Prostate gland (tissue), 2 donors: ENCODE data around the gene EHD1. TPM values are rescaled to one million over a fixed set of nuclear protein-coding genes. Genes with fewer than 3 reads are reported as not detected.

Experiments
- DNase-seq: peaks from one replicate; pipeline ENCODE4 v3.0.0-alpha.2; 2019; ENCODE audit warnings: low spot score
- H3K27ac ChIP-seq, 2 donors: fragments of 200-600 bp; sonication (generic); 2 replicates each; pipeline ENCODE4 v1.5.1; 2017 to 2019
- H3K27me3 ChIP-seq: fragments of 200-600 bp; sonication (generic); replicated peaks from 2 replicates; pipeline ENCODE4 v1.5.1; 2019; ENCODE audit not compliant: insufficient read depth
- H3K36me3 ChIP-seq, 2 donors: fragments of 200-600 bp; sonication (generic); 1 replicate in 1 of 2; 2 replicates in 1 of 2; pipeline versions ENCODE4 v1.5.1 to v1.8.1; 2017 to 2019
- H3K4me1 ChIP-seq: fragments of 200-600 bp; sonication (generic); replicated peaks from 2 replicates; pipeline ENCODE4 v1.5.1; 2019
- H3K4me3 ChIP-seq, 2 donors: fragments of 200-600 bp; sonication (generic); 2 replicates each; pipeline ENCODE4 v1.5.1; 2017 to 2019
- H3K9me3 ChIP-seq: fragments of 200-600 bp; sonication (generic); 2 replicates; pipeline ENCODE4 v1.5.1; 2017
- CTCF ChIP-seq, 4 experiments: fragments of 200-600 bp in 2 of 4; fragments of 450-650 bp in 2 of 4; sonication (generic) in 2 of 4; IDR thresholded peaks; 1 replicate in 3 of 4; 2 replicates in 1 of 4; pipeline ENCODE4 v1.5.1; 2016 to 2019; ENCODE audit warnings: antibody characterized with exemption in 4 of 4, mild to moderate bottlenecking in 2 of 4, moderate library complexity in 2 of 4
- POLR2A ChIP-seq: fragments of 450-650 bp; IDR thresholded peaks from one replicate; pipeline ENCODE4 v1.6.1; 2016; ENCODE audit warnings: antibody characterized with exemption, mild to moderate bottlenecking
- POLR2AphosphoS5 ChIP-seq: sonication (generic); formaldehyde crosslinking; IDR thresholded peaks from one replicate; pipeline ENCODE4 v1.6.1; 2017; ENCODE audit warnings: antibody characterized with exemption
- WGBS: methylation state at CpG from one replicate; pipeline ENCODE4 v1.1.5; 2018; 5-methylcytosine and 5-hydroxymethylcytosine counted together
- intact Hi-C: fragments of 100-400 bp; cut with DNase I; formaldehyde crosslinking; loops from one replicate; pipeline ENCODE4 v1.14.2; 2022
- total RNA-seq, 2 donors: library from RNA; depleted of rRNA; stranded (reverse); fragments of >200 nt; gene quantifications; one replicate each; pipeline ENCODE4 v1.1.0, GENCODE V29; 2016

The EHD1 gene
- total RNA-seq, 2 donors from 2014 or later: 38.8 to 104 TPM

- H3K27me3 ChIP-seq: no peaks in the 10 kb centered on the region
- no peak for TF ChIP-seq POLR2AphosphoS5
- TF ChIP-seq POLR2A: no peak
- TF ChIP-seq CTCF (IDR thresholded peaks at IDR 0.05): no peak
- intact Hi-C loops: no loop called here
- 85% methylated on average over 13 of the region's 14 CpGs for WGBS
- H3K9me3 ChIP-seq: no peaks in the 10 kb centered on the region
- no peak overlapping the region for H3K27ac ChIP-seq
- H3K4me1 ChIP-seq: no peaks in the 10 kb centered on the region
- DNase-seq: no peak
- no peak overlapping the region for H3K4me3 ChIP-seq
- no peaks in the 10 kb centered on the region for H3K36me3 ChIP-seq
Measured at GRCh38 chr11:64896448-64897022, 18.1 kb upstream of the EHD1 start.

GRCh38 chr11:64894812-64895452, 16.5 kb upstream of the EHD1 start:
- intact Hi-C loops: loop anchor here (1.0 kb wide), 1 partner anchor 48 kb away; no protein-coding TSS in a partner anchor
- Histone ChIP-seq H3K27me3 (no peaks in the 10 kb centered on the region), H3K9me3 (no peaks in the 10 kb centered on the region), H3K36me3 (no peaks in the 10 kb centered on the region), H3K4me1 (no peaks in the 10 kb centered on the region), H3K27ac (no peak overlapping the region), H3K4me3 (no peak overlapping the region)
- TF ChIP-seq POLR2A (no peak), POLR2AphosphoS5 (no peak), CTCF (IDR thresholded peaks at IDR 0.05) (no peak)
- no peak for DNase-seq
- WGBS: 84% methylated on average over 30 of the region's 39 CpGs

GRCh38 chr11:64894070-64894811, 15.8 kb upstream of the EHD1 start:
- Histone ChIP-seq H3K36me3 (no peaks in the 10 kb centered on the region), H3K27me3 (no peaks in the 10 kb centered on the region), H3K9me3 (no peaks in the 10 kb centered on the region), H3K4me1 (no peaks in the 10 kb centered on the region), H3K27ac (no peak overlapping the region), H3K4me3 (no peak overlapping the region)
- 36% methylated on average over 14 of the region's 14 CpGs for WGBS
- TF ChIP-seq POLR2AphosphoS5 (no peak), CTCF (IDR thresholded peaks at IDR 0.05) (peak; percentile 72 to 89 (median 79)), POLR2A (no peak)
- intact Hi-C loops: loop anchor here (1.0 kb wide), 1 partner anchor 47 kb away; no protein-coding TSS in a partner anchor
- peak; percentile 66 for DNase-seq

- Histone ChIP-seq H3K27me3 (no peaks in the 10 kb centered on the region), H3K4me3 (no peak overlapping the region), H3K4me1 (no peaks in the 10 kb centered on the region), H3K27ac (no peak overlapping the region), H3K9me3 (no peaks in the 10 kb centered on the region), H3K36me3 (no peaks in the 10 kb centered on the region)
- no peak for TF ChIP-seq POLR2AphosphoS5
- no peak for TF ChIP-seq POLR2A
- TF ChIP-seq CTCF (IDR thresholded peaks at IDR 0.05): no peak
- WGBS: 71% methylated on average over 23 of the region's 25 CpGs
- DNase-seq: no peak
- intact Hi-C loops: loop anchor here (1.0 kb wide), 1 partner anchor 46 kb away; no protein-coding TSS in a partner anchor
Measured at GRCh38 chr11:64893194-64894069, 15.0 kb upstream of the EHD1 start.
